Ishikawa (cell line): ENCODE measurements around the gene PRCD.

Experiments used
- CEBPB ChIP-seq: IDR thresholded peaks from 2 replicates; pipeline ENCODE4 v1.6.1; 2012
- CREB1 ChIP-seq: IDR thresholded peaks from 2 replicates; pipeline ENCODE4 v1.6.1; 2012; ENCODE audit warnings: low read depth
- EGR1 ChIP-seq: IDR thresholded peaks from 2 replicates; pipeline ENCODE4 v1.6.1; 2012
- EP300 ChIP-seq: IDR thresholded peaks from 2 replicates; pipeline ENCODE4 v1.6.1; 2012; ENCODE audit warnings: borderline replicate concordance
- FOXM1 ChIP-seq: IDR thresholded peaks from 2 replicates; pipeline ENCODE4 v1.6.1; 2012; ENCODE audit warnings: low read depth, borderline replicate concordance
- NFIC ChIP-seq: IDR thresholded peaks from 2 replicates; pipeline ENCODE4 v1.6.1; 2012
- RAD21 ChIP-seq: IDR thresholded peaks from 2 replicates; pipeline ENCODE4 v1.6.1; 2012; ENCODE audit warnings: low read depth
- TAF1 ChIP-seq: IDR thresholded peaks from 2 replicates; pipeline ENCODE4 v1.6.1; 2012; ENCODE audit warnings: low read depth, mild to moderate bottlenecking
- TCF12 ChIP-seq: IDR thresholded peaks from 2 replicates; pipeline ENCODE4 v1.6.1; 2012; ENCODE audit warnings: low read depth
- TEAD4 ChIP-seq: IDR thresholded peaks from 2 replicates; pipeline ENCODE4 v1.6.1; 2012
- YY1 ChIP-seq: IDR thresholded peaks from 2 replicates; pipeline ENCODE4 v1.6.1; 2012; ENCODE audit warnings: low read depth
- ZBTB7A ChIP-seq: IDR thresholded peaks from 2 replicates; pipeline ENCODE4 v1.6.1; 2012; ENCODE audit warnings: low read depth
- TF ChIP-seq, protein P1 (sequence below): IDR thresholded peaks from 2 replicates; pipeline ENCODE4 v1.6.1; 2012
- TF ChIP-seq, protein P2 (sequence below): IDR thresholded peaks from 2 replicates; pipeline ENCODE4 v1.6.1; 2012
- TF ChIP-seq, protein P3 (sequence below): IDR thresholded peaks from 2 replicates; pipeline ENCODE4 v1.6.1; 2012; ENCODE audit warnings: low read depth, mild to moderate bottlenecking

Gene PRCD

DNA sequence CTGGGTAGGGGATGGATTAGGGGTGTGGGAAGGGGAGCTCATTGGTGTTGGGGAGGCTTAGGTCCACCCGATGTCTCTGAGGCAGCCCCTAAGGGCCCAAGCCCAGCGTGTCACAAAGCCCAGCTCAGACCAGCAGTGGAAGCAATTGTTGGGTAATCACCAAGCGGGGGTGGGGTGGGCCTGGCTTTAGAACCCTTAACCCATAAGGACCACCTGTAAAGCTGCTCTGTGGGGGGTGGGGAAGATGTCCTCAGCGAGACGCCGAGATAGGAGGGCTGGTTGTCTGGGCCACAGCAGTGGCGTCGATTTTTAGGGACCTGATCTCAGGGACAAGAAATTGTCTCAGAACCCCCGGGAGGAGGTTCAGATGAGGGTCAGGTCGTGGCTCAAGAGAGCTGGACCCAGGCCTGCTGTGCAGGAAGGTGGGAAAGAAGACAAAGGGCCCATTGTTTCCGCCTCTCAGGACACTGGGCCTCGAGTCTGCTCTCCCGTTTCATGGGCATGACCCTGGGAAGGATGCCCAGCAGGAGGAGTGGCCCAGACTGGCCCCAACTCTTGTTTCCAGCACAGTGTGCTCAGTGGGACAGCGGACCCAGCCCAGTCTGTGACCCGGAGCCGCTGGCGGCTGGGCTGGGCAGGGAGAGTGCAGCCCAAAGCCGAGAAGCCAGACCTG lies 29.9 kb downstream of the PRCD start:
- peak; percentile 76 for TF ChIP-seq EP300
- peak; percentile 76 for TF ChIP-seq NFIC
- TF ChIP-seq TEAD4 = peak; percentile 18; the same call in 1 of the 2 replicates
- no peak for TF ChIP-seq EGR1
- TF ChIP-seq, protein P1, sequence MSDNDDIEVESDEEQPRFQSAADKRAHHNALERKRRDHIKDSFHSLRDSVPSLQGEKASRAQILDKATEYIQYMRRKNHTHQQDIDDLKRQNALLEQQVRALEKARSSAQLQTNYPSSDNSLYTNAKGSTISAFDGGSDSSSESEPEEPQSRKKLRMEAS = peak; percentile 87
- TF ChIP-seq ZBTB7A = 0 out of 2 replicates have a peak, but pooled peaks have one; percentile 63
- TF ChIP-seq RAD21 = peak; percentile 24; the same call in 1 of the 2 replicates
- peak; percentile 89 for TF ChIP-seq TCF12
- TF ChIP-seq FOXM1 = peak; percentile 32; the same call in 1 of the 2 replicates
- TF ChIP-seq CEBPB = peak; percentile 66
- no peak for TF ChIP-seq YY1
- no peak for TF ChIP-seq CREB1
- TF ChIP-seq, protein P2, sequence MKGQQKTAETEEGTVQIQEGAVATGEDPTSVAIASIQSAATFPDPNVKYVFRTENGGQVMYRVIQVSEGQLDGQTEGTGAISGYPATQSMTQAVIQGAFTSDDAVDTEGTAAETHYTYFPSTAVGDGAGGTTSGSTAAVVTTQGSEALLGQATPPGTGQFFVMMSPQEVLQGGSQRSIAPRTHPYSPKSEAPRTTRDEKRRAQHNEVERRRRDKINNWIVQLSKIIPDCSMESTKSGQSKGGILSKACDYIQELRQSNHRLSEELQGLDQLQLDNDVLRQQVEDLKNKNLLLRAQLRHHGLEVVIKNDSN = 0 out of 2 replicates have a peak, but pooled peaks have one; percentile 33
- TF ChIP-seq, protein P3, sequence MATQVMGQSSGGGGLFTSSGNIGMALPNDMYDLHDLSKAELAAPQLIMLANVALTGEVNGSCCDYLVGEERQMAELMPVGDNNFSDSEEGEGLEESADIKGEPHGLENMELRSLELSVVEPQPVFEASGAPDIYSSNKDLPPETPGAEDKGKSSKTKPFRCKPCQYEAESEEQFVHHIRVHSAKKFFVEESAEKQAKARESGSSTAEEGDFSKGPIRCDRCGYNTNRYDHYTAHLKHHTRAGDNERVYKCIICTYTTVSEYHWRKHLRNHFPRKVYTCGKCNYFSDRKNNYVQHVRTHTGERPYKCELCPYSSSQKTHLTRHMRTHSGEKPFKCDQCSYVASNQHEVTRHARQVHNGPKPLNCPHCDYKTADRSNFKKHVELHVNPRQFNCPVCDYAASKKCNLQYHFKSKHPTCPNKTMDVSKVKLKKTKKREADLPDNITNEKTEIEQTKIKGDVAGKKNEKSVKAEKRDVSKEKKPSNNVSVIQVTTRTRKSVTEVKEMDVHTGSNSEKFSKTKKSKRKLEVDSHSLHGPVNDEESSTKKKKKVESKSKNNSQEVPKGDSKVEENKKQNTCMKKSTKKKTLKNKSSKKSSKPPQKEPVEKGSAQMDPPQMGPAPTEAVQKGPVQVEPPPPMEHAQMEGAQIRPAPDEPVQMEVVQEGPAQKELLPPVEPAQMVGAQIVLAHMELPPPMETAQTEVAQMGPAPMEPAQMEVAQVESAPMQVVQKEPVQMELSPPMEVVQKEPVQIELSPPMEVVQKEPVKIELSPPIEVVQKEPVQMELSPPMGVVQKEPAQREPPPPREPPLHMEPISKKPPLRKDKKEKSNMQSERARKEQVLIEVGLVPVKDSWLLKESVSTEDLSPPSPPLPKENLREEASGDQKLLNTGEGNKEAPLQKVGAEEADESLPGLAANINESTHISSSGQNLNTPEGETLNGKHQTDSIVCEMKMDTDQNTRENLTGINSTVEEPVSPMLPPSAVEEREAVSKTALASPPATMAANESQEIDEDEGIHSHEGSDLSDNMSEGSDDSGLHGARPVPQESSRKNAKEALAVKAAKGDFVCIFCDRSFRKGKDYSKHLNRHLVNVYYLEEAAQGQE = no peak

DNA sequence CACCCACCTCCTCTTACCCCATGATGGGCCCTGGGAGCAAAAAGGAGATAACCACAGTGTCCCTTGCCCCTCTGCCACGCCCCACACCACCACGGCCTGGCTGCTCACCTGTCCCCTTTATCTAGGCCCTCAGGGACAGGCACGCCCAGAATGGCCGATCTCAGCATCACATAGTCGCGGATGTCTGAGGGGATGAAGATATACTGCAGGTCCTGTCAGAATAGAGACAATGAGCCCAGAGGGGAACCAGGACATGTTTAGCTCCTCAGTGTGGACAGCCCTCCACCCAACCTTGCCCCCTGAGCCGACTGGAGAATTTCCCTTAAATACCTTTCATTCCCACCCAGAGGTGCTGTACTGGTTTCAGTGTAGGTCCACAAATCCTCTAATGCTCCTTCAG lies 30.6 kb downstream of the PRCD start:
- TF ChIP-seq CEBPB = no peak
- no peak for TF ChIP-seq TEAD4
- TF ChIP-seq, protein P3 = no peak
- TF ChIP-seq NFIC = no peak
- TF ChIP-seq, protein P2 = no peak
- TF ChIP-seq EP300 = no peak
- TF ChIP-seq, protein P1 = no peak
- no peak for TF ChIP-seq ZBTB7A
- no peak for TF ChIP-seq YY1
- no peak for TF ChIP-seq TAF1
- no peak for TF ChIP-seq RAD21
- no peak for TF ChIP-seq EGR1
- TF ChIP-seq FOXM1 = no peak
- no peak for TF ChIP-seq TCF12
- TF ChIP-seq CREB1 = no peak

DNA sequence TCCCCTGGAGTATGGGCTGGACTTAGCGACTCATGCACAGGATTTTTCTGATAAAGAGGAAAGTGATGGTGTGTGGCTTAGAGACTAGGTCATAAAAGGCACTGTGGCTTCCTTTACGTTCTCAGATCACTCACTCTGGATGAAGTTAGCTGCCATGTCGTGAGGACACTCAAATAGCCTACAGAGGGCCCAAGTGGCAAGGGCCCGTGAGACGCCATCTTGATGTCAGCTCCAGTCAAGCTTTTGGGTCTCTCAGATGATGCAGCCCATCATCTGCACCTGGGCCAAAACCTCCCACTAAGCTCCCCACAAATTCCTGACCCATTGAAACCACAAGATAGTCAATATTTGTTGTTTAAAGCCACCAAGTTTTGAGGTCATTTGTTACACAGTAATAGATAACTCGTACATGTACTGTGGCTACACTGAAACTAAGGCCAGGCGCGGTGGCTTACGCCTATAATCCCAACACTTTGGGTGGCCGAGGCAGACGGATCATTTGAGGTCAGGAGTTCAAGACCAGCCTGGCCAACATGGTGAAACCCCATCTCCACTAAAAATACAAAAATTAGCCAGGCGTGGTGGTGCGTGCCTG lies 31.1 kb downstream of the PRCD start:
- TF ChIP-seq TCF12 (no peak), TEAD4 (no peak), NFIC (no peak), EGR1 (no peak)
- TF ChIP-seq, protein P2 = no peak

DNA sequence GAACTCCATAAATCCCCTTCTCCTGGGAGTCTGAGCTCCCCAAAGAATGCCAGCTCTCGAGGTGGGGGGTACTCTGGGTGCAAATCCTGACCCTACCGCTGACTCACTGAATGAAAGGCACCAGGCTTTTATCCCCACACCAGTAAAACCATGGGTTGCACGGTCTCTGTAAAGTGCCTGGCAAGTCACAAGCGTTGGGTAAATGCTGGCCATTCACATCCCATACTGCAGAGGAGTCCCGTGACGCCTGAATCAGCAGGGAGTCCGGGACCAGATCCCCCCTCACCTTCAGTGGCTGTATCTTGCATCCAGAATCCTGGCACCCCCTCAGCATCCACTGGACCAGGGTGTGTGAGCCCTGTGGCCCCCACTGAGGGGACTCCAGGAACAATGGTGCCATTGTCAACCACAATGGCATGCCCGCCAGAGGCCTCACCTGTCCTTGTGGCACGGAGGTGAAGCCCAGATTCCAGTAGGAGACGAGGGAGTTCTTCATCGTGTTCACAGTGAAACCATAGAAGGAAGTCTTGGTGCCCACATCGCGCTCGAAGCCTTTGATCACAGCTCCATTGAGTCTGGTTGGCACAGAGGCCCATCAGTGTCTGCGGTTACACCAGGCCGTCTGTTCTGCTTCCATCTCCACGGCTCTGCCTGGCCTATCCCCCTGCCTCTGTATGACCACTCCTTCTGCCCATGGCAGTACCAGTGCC lies 32.5 kb downstream of the PRCD start:
- TF ChIP-seq TAF1 (no peak), EP300 (no peak), CREB1 (no peak), CEBPB (no peak)

DNA sequence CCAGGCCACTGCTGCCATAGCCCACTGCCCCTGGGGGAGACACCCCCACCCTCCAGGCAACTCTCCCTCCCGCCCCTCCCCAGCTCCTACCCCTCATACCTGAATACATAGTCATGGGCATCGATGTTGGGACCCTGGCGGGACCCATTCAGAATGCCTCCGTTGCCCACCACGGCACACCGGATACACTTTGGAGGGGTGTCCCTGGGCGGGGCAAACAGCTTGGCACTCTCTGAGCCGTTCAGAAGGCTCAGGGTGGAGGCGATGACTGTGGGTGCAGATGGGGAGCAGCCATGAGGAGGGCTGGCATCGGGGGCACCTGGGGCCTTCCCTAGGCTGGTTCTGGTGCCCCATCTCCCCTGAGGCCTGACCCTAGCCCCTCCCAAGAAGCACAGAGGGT lies 33.3 kb downstream of the PRCD start:
- TF ChIP-seq TCF12 (no peak), NFIC (no peak)
